H1 (cell line): ENCODE measurements around the gene ZNF469. TPM values are rescaled to one million over a fixed set of nuclear protein-coding genes. Genes with fewer than 3 reads are reported as not detected.

ENCODE experiments used
- KDM4A ChIP-seq: IDR thresholded peaks from one replicate; pipeline ENCODE4 v1.7.1; 2012; ENCODE audit warnings: low read depth, mild to moderate bottlenecking, moderate library complexity, low read length, inconsistent platforms; ENCODE audit not compliant: severe bottlenecking
- RAD21 ChIP-seq, 2 experiments: IDR thresholded peaks in 1 of 2; conservative IDR thresholded peaks in 1 of 2; 2 replicates each; pipeline ENCODE4 v1.6.1; 2011; ENCODE audit warnings: low read depth in 2 of 2, low read length in 2 of 2, improper control_type of control experiment in 1 of 2, inconsistent platforms in 1 of 2, mild to moderate bottlenecking in 1 of 2, moderate library complexity in 1 of 2
- SP4 ChIP-seq: IDR thresholded peaks from 2 replicates; pipeline ENCODE4 v1.6.1; 2012; ENCODE audit warnings: low read length, inconsistent platforms
- polyA plus RNA-seq, 7 experiments: library from polyadenylated mRNA; depleted of rRNA in 3 of 7; stranded (reverse) in 5 of 7; unstranded in 2 of 7; fragments of >200 nt in 5 of 7; fragments of 200-250 nt in 2 of 7; gene quantifications; 1 replicate in 5 of 7; 2 replicates in 1 of 7; 4 replicates in 1 of 7; pipeline versions ENCODE4 v1.2.1 to v1.2.3, GENCODE V29; 2011 to 2013; ENCODE audit warnings: missing spikeins in 2 of 7, mixed read lengths in 2 of 7
- total RNA-seq: library from RNA; stranded (reverse); fragmentation: NEBNext Ultra II Directional; extraction: Animal tissue kit (Norgen Biotek cat#: 25700); gene quantifications from 2 replicates; pipeline ENCODE4 v1.2.1, GENCODE V29; 2021

ZNF469 gene
- total and polyA plus RNA-seq, 2 of the 8 experiments (the other 6 are each of a cell fraction or from before 2014, with no cell fraction given): 0.30 to 1.8 TPM

DNA sequence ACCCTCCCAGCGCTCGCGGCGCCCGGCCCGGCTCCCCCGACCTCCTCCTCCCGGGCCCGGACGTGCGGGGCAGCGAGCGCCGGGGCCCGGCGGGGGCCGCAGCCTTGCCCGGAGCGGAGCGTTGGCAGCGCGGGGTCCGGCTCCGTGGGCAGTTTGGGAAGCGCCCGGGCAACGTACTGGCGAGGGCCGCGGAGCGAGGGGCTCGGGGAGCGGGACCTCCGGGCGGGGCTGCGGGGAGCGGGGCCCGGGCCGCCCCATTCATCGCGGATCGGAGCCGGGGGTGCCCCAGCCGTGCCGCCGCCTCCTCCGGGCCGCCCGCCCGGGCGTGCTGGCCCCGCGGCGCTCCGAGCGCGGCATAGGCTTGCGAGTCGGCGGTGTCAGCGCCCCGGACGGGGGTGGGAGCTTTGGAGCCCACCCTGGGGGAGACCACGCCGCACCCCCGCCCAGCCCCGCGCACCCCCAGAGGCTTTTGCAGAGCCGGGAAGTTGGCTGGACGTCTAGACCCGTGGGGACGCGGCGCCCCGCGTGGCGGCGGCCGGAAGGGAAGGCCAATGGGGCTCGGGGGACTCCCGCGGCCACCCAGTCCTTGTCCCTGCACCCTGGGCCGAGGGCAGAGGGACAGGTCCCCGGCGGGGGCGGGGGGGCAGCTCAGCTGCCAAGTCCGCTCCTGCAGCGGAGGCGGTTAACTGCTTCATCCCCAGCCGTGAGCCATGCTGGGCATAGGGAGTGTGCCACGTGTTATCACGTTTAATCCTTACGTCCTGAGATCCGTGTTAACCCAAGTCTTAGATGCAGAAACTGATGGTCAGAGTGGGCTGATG is 852 bp downstream of the ZNF469 start (continued):
- peak; percentile 58 for TF ChIP-seq KDM4A
- TF ChIP-seq RAD21 (IDR thresholded peaks at IDR 0.05 in 1 of 2, conservative IDR thresholded peaks at IDR 0.05 in 1 of 2; ENCODE audit: low read depth in 2 of 2, low read length in 2 of 2): peak; percentile 22 to 46; a peak in 2 of 4 replicates
- TF ChIP-seq SP4: no peak
